HepG2 (cell line): Measurements from ENCODE around the gene TRMT2A. TPM values are rescaled to one million over a fixed set of nuclear protein-coding genes. Genes with fewer than 3 reads are reported as not detected.

Experiments
- FOXM1 ChIP-seq: sonication (generic); formaldehyde crosslinking; IDR thresholded peaks from 2 replicates; pipeline ENCODE4 v1.5.0; 2020; ENCODE audit warnings: missing genetic modification reagents
- HOXA9 ChIP-seq: sonication (generic); formaldehyde crosslinking; IDR thresholded peaks from 2 replicates; pipeline ENCODE4 v1.8.1; 2022; ENCODE audit warnings: missing genetic modification reagents, mild to moderate bottlenecking, moderate library complexity, borderline replicate concordance
- MAZ ChIP-seq, 2 experiments: sonication (generic) in 1 of 2; formaldehyde crosslinking in 1 of 2; IDR thresholded peaks; 2 replicates each; pipeline versions ENCODE4 v1.5.0 to v1.6.1; 2012 to 2020; ENCODE audit warnings: low read depth in 2 of 2, mild to moderate bottlenecking in 2 of 2, borderline replicate concordance in 1 of 2, improper control_type of control experiment in 1 of 2, low read length in 1 of 2, missing genetic modification reagents in 1 of 2, moderate library complexity in 1 of 2
- NFE2 ChIP-seq: sonication (generic); formaldehyde crosslinking; IDR thresholded peaks from 2 replicates; pipeline ENCODE4 v1.4.0; 2020; ENCODE audit warnings: missing genetic modification reagents
- PHF5A ChIP-seq: IDR thresholded peaks from one replicate; pipeline ENCODE4 v1.6.1; 2018; ENCODE audit warnings: low read depth, missing genetic modification reagents; ENCODE audit not compliant: unreplicated experiment
- PTBP1 ChIP-seq: fragments of 200-400 bp; formaldehyde crosslinking; IDR thresholded peaks from 2 replicates; pipeline ENCODE4 v1.6.1; 2018; ENCODE audit warnings: low read length, low read depth; ENCODE audit not compliant: poor library complexity, severe bottlenecking
- ZBTB7A ChIP-seq: sonication (generic); formaldehyde crosslinking; IDR thresholded peaks from 2 replicates; pipeline ENCODE4 v1.8.0; 2022; ENCODE audit warnings: mild to moderate bottlenecking, missing genetic modification reagents
- ZFP90 ChIP-seq: sonication (generic); formaldehyde crosslinking; IDR thresholded peaks from 2 replicates; pipeline ENCODE4 v1.8.0; 2022; ENCODE audit warnings: missing genetic modification reagents, mild to moderate bottlenecking, inconsistent platforms, borderline replicate concordance
- ZNF543 ChIP-seq: sonication (generic); formaldehyde crosslinking; IDR thresholded peaks from 2 replicates; pipeline ENCODE4 v1.4.0; 2020; ENCODE audit warnings: mild to moderate bottlenecking, missing genetic modification reagents
- ZNF772 ChIP-seq: sonication (generic); formaldehyde crosslinking; IDR thresholded peaks from 2 replicates; pipeline ENCODE4 v1.5.0; 2020; ENCODE audit warnings: mild to moderate bottlenecking, missing genetic modification reagents
- ZNF775 ChIP-seq: sonication (generic); formaldehyde crosslinking; IDR thresholded peaks from 2 replicates; pipeline ENCODE4 v1.4.0; 2020; ENCODE audit warnings: missing genetic modification reagents, mild to moderate bottlenecking, moderate library complexity, borderline replicate concordance
- ZNF816 ChIP-seq: sonication (generic); formaldehyde crosslinking; IDR thresholded peaks from 2 replicates; pipeline ENCODE4 v1.8.0; 2022; ENCODE audit warnings: missing genetic modification reagents, mild to moderate bottlenecking, borderline replicate concordance
- polyA plus RNA-seq, 8 experiments: library from polyadenylated mRNA; depleted of rRNA in 3 of 8; stranded (reverse) in 7 of 8; unstranded in 1 of 8; fragments of >200 nt; fragmentation: Illumina TruSeq in 4 of 8; extraction: Trizol in 4 of 8; gene quantifications; 2 replicates each; pipeline versions ENCODE4 v1.2.1 to v1.2.3, GENCODE V29; 2011 to 2016; ENCODE audit warnings: low read depth in 4 of 8, missing spikeins in 1 of 8, mixed read lengths in 1 of 8; ENCODE audit not compliant: insufficient read depth in 1 of 8
- total RNA-seq, 5 experiments: library from RNA; depleted of rRNA; stranded (reverse); fragments of >200 nt; fragmentation: Illumina TruSeq; extraction: Trizol; gene quantifications; 2 replicates each; pipeline ENCODE4 v1.2.3, GENCODE V29; 2016; ENCODE audit warnings: low read depth in 1 of 5
- TF ChIP-seq, protein P1 (sequence below): sonication (generic); formaldehyde crosslinking; IDR thresholded peaks from 2 replicates; pipeline ENCODE4 v1.4.0; 2020; ENCODE audit warnings: missing genetic modification reagents
- TF ChIP-seq, protein P2 (sequence below): sonication (generic); IDR thresholded peaks from 2 replicates; pipeline ENCODE4 v1.6.1; 2016; ENCODE audit warnings: low read depth, borderline replicate concordance
- TF ChIP-seq, protein P3 (sequence below): sonication (generic); formaldehyde crosslinking; IDR thresholded peaks from 2 replicates; pipeline ENCODE4 v1.5.1; 2020; ENCODE audit warnings: missing genetic modification reagents, mild to moderate bottlenecking, borderline replicate concordance
- TF ChIP-seq, protein P4 (sequence below): sonication (generic); formaldehyde crosslinking; conservative IDR thresholded peaks from 2 replicates; pipeline ENCODE4 v1.8.0; 2022; ENCODE audit warnings: mild to moderate bottlenecking, moderate library complexity, missing genetic modification reagents
- TF ChIP-seq, protein P5 (sequence below): IDR thresholded peaks from 2 replicates; pipeline ENCODE4 v1.6.1; 2016

TRMT2A gene
- total and polyA plus RNA-seq, 2 of the 13 experiments (the other 11 are each of a cell fraction or from before 2014, with no cell fraction given), result 24.0 to 30.3 TPM

DNA sequence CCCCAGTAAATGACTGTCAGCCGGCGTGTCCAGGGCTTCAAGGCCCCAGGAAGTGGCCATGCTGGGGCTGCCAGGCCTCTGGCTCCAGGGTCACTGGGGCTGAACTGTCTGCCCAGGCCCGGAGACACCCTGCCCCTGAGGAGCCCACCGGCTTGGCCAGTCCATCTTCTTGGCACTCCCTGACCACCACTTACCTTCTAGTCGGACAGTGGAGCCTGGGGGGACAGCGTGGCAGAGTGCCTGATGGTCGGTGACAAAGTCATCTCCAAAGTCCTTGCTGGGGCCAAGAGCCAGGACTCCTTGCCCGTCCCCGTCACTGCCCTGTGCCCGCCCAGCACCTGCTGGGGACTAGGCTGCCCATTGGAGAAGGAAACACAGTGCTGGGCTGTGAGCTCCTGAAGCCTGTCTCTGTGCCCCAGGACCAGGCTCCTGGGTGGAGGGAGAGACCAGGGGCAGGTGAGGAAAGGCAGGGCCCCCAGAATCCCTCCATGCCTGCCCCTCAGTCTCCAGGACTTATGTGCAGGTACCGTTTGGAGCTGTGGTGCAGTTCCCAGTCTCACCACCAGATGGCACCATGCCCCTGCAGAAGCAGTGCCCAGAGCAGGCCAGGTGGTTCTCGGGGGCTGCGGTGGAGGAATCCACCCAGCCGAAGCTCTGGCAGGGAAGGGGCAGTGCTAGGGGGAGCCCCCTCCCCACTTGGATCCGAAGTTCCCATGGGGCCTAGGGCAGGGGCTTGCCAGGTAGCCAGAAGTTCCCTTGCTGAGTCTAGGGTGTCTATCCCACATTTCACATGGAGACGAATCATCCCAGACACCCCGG is 39.8 kb upstream of the TRMT2A start (continued):
- TF ChIP-seq, protein P1, sequence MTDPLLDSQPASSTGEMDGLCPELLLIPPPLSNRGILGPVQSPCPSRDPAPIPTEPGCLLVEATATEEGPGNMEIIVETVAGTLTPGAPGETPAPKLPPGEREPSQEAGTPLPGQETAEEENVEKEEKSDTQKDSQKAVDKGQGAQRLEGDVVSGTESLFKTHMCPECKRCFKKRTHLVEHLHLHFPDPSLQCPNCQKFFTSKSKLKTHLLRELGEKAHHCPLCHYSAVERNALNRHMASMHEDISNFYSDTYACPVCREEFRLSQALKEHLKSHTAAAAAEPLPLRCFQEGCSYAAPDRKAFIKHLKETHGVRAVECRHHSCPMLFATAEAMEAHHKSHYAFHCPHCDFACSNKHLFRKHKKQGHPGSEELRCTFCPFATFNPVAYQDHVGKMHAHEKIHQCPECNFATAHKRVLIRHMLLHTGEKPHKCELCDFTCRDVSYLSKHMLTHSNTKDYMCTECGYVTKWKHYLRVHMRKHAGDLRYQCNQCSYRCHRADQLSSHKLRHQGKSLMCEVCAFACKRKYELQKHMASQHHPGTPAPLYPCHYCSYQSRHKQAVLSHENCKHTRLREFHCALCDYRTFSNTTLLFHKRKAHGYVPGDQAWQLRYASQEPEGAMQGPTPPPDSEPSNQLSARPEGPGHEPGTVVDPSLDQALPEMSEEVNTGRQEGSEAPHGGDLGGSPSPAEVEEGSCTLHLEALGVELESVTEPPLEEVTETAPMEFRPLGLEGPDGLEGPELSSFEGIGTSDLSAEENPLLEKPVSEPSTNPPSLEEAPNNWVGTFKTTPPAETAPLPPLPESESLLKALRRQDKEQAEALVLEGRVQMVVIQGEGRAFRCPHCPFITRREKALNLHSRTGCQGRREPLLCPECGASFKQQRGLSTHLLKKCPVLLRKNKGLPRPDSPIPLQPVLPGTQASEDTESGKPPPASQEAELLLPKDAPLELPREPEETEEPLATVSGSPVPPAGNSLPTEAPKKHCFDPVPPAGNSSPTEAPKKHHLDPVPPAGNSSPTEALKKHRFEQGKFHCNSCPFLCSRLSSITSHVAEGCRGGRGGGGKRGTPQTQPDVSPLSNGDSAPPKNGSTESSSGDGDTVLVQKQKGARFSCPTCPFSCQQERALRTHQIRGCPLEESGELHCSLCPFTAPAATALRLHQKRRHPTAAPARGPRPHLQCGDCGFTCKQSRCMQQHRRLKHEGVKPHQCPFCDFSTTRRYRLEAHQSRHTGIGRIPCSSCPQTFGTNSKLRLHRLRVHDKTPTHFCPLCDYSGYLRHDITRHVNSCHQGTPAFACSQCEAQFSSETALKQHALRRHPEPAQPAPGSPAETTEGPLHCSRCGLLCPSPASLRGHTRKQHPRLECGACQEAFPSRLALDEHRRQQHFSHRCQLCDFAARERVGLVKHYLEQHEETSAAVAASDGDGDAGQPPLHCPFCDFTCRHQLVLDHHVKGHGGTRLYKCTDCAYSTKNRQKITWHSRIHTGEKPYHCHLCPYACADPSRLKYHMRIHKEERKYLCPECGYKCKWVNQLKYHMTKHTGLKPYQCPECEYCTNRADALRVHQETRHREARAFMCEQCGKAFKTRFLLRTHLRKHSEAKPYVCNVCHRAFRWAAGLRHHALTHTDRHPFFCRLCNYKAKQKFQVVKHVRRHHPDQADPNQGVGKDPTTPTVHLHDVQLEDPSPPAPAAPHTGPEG (CRISPR knock-in tag), result no peak
- TF ChIP-seq ZNF775 (CRISPR knock-in tag), result no peak
- TF ChIP-seq, protein P2, sequence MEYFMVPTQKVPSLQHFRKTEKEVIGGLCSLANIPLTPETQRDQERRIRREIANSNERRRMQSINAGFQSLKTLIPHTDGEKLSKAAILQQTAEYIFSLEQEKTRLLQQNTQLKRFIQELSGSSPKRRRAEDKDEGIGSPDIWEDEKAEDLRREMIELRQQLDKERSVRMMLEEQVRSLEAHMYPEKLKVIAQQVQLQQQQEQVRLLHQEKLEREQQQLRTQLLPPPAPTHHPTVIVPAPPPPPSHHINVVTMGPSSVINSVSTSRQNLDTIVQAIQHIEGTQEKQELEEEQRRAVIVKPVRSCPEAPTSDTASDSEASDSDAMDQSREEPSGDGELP, result peak; percentile 18; the same call in 1 of the 2 replicates
- TF ChIP-seq, protein P3, sequence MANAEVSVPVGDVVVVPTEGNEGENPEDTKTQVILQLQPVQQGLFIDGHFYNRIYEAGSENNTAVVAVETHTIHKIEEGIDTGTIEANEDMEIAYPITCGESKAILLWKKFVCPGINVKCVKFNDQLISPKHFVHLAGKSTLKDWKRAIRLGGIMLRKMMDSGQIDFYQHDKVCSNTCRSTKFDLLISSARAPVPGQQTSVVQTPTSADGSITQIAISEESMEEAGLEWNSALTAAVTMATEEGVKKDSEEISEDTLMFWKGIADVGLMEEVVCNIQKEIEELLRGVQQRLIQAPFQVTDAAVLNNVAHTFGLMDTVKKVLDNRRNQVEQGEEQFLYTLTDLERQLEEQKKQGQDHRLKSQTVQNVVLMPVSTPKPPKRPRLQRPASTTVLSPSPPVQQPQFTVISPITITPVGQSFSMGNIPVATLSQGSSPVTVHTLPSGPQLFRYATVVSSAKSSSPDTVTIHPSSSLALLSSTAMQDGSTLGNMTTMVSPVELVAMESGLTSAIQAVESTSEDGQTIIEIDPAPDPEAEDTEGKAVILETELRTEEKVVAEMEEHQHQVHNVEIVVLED, result no peak
- TF ChIP-seq PTBP1, result no peak
- TF ChIP-seq, protein P4, sequence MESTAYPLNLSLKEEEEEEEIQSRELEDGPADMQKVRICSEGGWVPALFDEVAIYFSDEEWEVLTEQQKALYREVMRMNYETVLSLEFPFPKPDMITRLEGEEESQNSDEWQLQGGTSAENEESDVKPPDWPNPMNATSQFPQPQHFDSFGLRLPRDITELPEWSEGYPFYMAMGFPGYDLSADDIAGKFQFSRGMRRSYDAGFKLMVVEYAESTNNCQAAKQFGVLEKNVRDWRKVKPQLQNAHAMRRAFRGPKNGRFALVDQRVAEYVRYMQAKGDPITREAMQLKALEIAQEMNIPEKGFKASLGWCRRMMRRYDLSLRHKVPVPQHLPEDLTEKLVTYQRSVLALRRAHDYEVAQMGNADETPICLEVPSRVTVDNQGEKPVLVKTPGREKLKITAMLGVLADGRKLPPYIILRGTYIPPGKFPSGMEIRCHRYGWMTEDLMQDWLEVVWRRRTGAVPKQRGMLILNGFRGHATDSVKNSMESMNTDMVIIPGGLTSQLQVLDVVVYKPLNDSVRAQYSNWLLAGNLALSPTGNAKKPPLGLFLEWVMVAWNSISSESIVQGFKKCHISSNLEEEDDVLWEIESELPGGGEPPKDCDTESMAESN (CRISPR knock-in tag), result no peak
- no peak for TF ChIP-seq ZNF772 (CRISPR knock-in tag)
- TF ChIP-seq PHF5A (CRISPR knock-in tag), result no peak
- TF ChIP-seq, protein P5, sequence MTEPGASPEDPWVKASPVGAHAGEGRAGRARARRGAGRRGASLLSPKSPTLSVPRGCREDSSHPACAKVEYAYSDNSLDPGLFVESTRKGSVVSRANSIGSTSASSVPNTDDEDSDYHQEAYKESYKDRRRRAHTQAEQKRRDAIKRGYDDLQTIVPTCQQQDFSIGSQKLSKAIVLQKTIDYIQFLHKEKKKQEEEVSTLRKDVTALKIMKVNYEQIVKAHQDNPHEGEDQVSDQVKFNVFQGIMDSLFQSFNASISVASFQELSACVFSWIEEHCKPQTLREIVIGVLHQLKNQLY (CRISPR knock-in tag), result no peak
- no peak for TF ChIP-seq ZNF816 (CRISPR knock-in tag)
- no peak for TF ChIP-seq ZFP90 (CRISPR knock-in tag)
- no peak for TF ChIP-seq FOXM1 (CRISPR knock-in tag)
- TF ChIP-seq MAZ (IDR thresholded peaks at IDR 0.05; ENCODE audit: borderline replicate concordance, low read depth, low read length), result peak; percentile 44; the same call in 1 of the 2 replicates
- TF ChIP-seq MAZ (CRISPR knock-in tag; IDR thresholded peaks at IDR 0.05; ENCODE audit: low read depth), result no peak
- TF ChIP-seq HOXA9 (CRISPR knock-in tag), result no peak
- no peak for TF ChIP-seq ZNF543 (CRISPR knock-in tag)
- no peak for TF ChIP-seq ZBTB7A (CRISPR knock-in tag)
- no peak for TF ChIP-seq NFE2
